Panc1 (cell line): ENCODE measurements around the gene TFAP2A. TPM values are rescaled to one million over a fixed set of nuclear protein-coding genes. Genes with fewer than 3 reads are reported as not detected.

Experiments used
- ATAC-seq: fragments of 200-7000 bp; cut with Tn5 transposase; 2 replicates; pipeline ENCODE4 v1.9.1; 2020; ENCODE audit warnings: mild to moderate bottlenecking, moderate library complexity
- BruUV-seq: library from RNA; stranded (reverse); fragments of 400-500 nt; replicated peaks from 2 replicates; lab custom pipeline; 2021; lab: Mats Ljungman, UMichigan
- CTCF ChIA-PET: fragments of 300-600 bp; sonication (Branson Sonifier 250); formaldehyde crosslinking; loops from one replicate; lab custom pipeline; 2022; ENCODE audit warnings: antibody characterized with exemption; lab: Charles Lee
- POLR2A ChIA-PET: fragments of 300-600 bp; sonication (Branson Sonifier 250); formaldehyde crosslinking; loops from one replicate; lab custom pipeline; 2022; ENCODE audit warnings: antibody characterized with exemption; lab: Charles Lee
- DNase-seq: peaks from one replicate; pipeline ENCODE4 v3.0.0-alpha.2; 2010; ENCODE audit warnings: low read depth, low spot score
- H3K27ac ChIP-seq: 2 replicates; pipeline ENCODE4 v1.5.1; 2011; ENCODE audit warnings: mild to moderate bottlenecking, low read length, inconsistent platforms
- H3K27me3 ChIP-seq: fragments of 200-500 bp; sonication (Bioruptor generic); 2 replicates; pipeline ENCODE4 v1.6.0; 2014; ENCODE audit warnings: low read length, inconsistent platforms; ENCODE audit not compliant: control insufficient read depth, insufficient read depth
- H3K36me3 ChIP-seq: fragments of 200-500 bp; sonication (Bioruptor generic); 2 replicates; pipeline ENCODE4 v1.5.1; 2014; ENCODE audit warnings: inconsistent platforms, mild to moderate bottlenecking, low read length, moderate library complexity; ENCODE audit not compliant: control insufficient read depth, insufficient read depth
- H3K4me1 ChIP-seq: 2 replicates; pipeline ENCODE4 v1.5.1; 2011; ENCODE audit warnings: inconsistent platforms, mild to moderate bottlenecking, low read length, moderate library complexity; ENCODE audit not compliant: control insufficient read depth, insufficient read depth
- H3K4me3 ChIP-seq, 2 experiments: 2 replicates each; pipeline ENCODE4 v1.5.1; 2011 to 2012; ENCODE audit warnings: low read depth in 2 of 2, low read length in 2 of 2, mild to moderate bottlenecking in 2 of 2, inconsistent platforms in 1 of 2, moderate library complexity in 1 of 2
- H3K9me3 ChIP-seq: fragments of 200-500 bp; sonication (Bioruptor generic); 2 replicates; pipeline ENCODE4 v1.5.1; 2014; ENCODE audit warnings: low read depth, mild to moderate bottlenecking, inconsistent platforms, low read length, moderate library complexity; ENCODE audit not compliant: control insufficient read depth, insufficient read depth
- CTCF ChIP-seq: fragments of 450-650 bp; IDR thresholded peaks from 2 replicates; pipeline ENCODE4 v1.5.1; 2017; ENCODE audit warnings: mild to moderate bottlenecking
- POLR2AphosphoS5 ChIP-seq: IDR thresholded peaks from 2 replicates; pipeline ENCODE4 v1.6.1; 2012; ENCODE audit warnings: mild to moderate bottlenecking, low read depth, low read length, moderate library complexity
- SIN3A ChIP-seq: IDR thresholded peaks from 2 replicates; pipeline ENCODE4 v1.6.1; 2012; ENCODE audit warnings: low read depth, mild to moderate bottlenecking, low read length, moderate library complexity, borderline replicate concordance; ENCODE audit not compliant: insufficient read depth
- TCF7L2 ChIP-seq: IDR thresholded peaks from 2 replicates; pipeline ENCODE4 v1.6.1; 2011; ENCODE audit warnings: mild to moderate bottlenecking, low read depth, low read length, inconsistent platforms
- in situ Hi-C: cut with HindIII; loops from 2 replicates; pipeline ENCODE4 v1.10.0; 2016; ENCODE audit warnings: low sequenced_read_pairs, low pct_unique_long_range_greater_than_20kb
- intact Hi-C: fragments of 100-400 bp; cut with micrococcal nuclease; formaldehyde crosslinking; loops from one replicate; pipeline ENCODE4 v1.10.0; 2022; ENCODE audit not compliant: unreplicated experiment
- total RNA-seq: library from RNA; stranded (reverse); gene quantifications from one replicate; pipeline ENCODE4 v1.2.1, GENCODE V29; 2021; ENCODE audit not compliant: unreplicated experiment
- TF ChIP-seq, protein P1 (sequence below), 2 experiments: IDR thresholded peaks; 2 replicates each; pipeline ENCODE4 v1.6.1; 2011 to 2012; ENCODE audit warnings: low read depth in 2 of 2, control low read depth in 1 of 2, low read length in 1 of 2, mild to moderate bottlenecking in 1 of 2, moderate library complexity in 1 of 2; ENCODE audit not compliant: insufficient read depth in 1 of 2

Gene TFAP2A
- total RNA-seq, 1 experiment from 2014 or later = 83.9 TPM

GRCh38 chr6:10395171-10395703, 19.6 kb downstream of the TFAP2A start:
- H3K4me3 ChIP-seq = peak overlapping the region in 1 of 2 experiments; percentile 21; a peak in 2 of 4 replicates
- H3K36me3 ChIP-seq = peaks cover 16% of the 10 kb centered on the region
- ChIA-PET CTCF (interaction anchor here (1.1 kb wide), 1 partner anchor 19 kb away, joined by 5 read pairs; no protein-coding TSS in a partner anchor), POLR2A (no interaction called here)
- H3K27me3 ChIP-seq = no peaks in the 10 kb centered on the region
- no peaks in the 10 kb centered on the region for H3K9me3 ChIP-seq
- BruUV-seq = no TSS peak
- H3K27ac ChIP-seq = peak overlapping the region; percentile 93
- peak; percentile 77 for ATAC-seq
- in situ Hi-C loops (no loop called here), intact Hi-C loops (no loop called here)
- DNase-seq = no peak
- TF ChIP-seq SIN3A (no peak), POLR2AphosphoS5 (peak; percentile 50), TCF7L2 (no peak), CTCF (no peak)
- TF ChIP-seq, protein P1, sequence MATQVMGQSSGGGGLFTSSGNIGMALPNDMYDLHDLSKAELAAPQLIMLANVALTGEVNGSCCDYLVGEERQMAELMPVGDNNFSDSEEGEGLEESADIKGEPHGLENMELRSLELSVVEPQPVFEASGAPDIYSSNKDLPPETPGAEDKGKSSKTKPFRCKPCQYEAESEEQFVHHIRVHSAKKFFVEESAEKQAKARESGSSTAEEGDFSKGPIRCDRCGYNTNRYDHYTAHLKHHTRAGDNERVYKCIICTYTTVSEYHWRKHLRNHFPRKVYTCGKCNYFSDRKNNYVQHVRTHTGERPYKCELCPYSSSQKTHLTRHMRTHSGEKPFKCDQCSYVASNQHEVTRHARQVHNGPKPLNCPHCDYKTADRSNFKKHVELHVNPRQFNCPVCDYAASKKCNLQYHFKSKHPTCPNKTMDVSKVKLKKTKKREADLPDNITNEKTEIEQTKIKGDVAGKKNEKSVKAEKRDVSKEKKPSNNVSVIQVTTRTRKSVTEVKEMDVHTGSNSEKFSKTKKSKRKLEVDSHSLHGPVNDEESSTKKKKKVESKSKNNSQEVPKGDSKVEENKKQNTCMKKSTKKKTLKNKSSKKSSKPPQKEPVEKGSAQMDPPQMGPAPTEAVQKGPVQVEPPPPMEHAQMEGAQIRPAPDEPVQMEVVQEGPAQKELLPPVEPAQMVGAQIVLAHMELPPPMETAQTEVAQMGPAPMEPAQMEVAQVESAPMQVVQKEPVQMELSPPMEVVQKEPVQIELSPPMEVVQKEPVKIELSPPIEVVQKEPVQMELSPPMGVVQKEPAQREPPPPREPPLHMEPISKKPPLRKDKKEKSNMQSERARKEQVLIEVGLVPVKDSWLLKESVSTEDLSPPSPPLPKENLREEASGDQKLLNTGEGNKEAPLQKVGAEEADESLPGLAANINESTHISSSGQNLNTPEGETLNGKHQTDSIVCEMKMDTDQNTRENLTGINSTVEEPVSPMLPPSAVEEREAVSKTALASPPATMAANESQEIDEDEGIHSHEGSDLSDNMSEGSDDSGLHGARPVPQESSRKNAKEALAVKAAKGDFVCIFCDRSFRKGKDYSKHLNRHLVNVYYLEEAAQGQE (IDR thresholded peaks at IDR 0.05; ENCODE audit: insufficient read depth in 1 of 2, low read depth in 2 of 2, low read length in 1 of 2) = no peak
- peaks cover 58% of the 10 kb centered on the region for H3K4me1 ChIP-seq

- DNase-seq (no peak), ATAC-seq (no peak)
- no peak overlapping the region for H3K4me3 ChIP-seq
- H3K27ac ChIP-seq = peak overlapping the region; percentile 93
- ChIA-PET CTCF (no interaction called here), POLR2A (no interaction called here)
- in situ Hi-C loops = no loop called here
- H3K9me3 ChIP-seq = no peaks in the 10 kb centered on the region
- peaks cover 10% of the 10 kb centered on the region for H3K36me3 ChIP-seq
- BruUV-seq = no TSS peak
- intact Hi-C loops = no loop called here
- peaks cover 43% of the 10 kb centered on the region for H3K4me1 ChIP-seq
- H3K27me3 ChIP-seq = no peaks in the 10 kb centered on the region
- TF ChIP-seq POLR2AphosphoS5 = no peak
- no peak for TF ChIP-seq CTCF
- TF ChIP-seq SIN3A = no peak
- TF ChIP-seq TCF7L2 = no peak
- TF ChIP-seq, protein P1 (IDR thresholded peaks at IDR 0.05; ENCODE audit: insufficient read depth in 1 of 2, low read depth in 2 of 2, low read length in 1 of 2) = no peak
Measured at GRCh38 chr6:10393544-10394225, 21.2 kb downstream of the TFAP2A start.
